GM23248 (cell line): ENCODE data around the gene TNFRSF11A.

Source experiments
- EZH2 ChIP-seq: fragments of 200-600 bp; sonication (generic); IDR thresholded peaks from 2 replicates; pipeline ENCODE4 v1.6.1; 2018; ENCODE audit warnings: antibody characterized with exemption, mild to moderate bottlenecking; ENCODE audit not compliant: insufficient read depth, poor library complexity, severe bottlenecking
- EZH2phosphoT487 ChIP-seq: fragments of 200-600 bp; sonication (generic); IDR thresholded peaks from 2 replicates; pipeline ENCODE4 v1.6.1; 2018; ENCODE audit warnings: antibody characterized with exemption, moderate library complexity, mild to moderate bottlenecking, low read depth; ENCODE audit not compliant: insufficient read depth

GRCh38 chr18:62325806-62326645 is 916 bp downstream of the TNFRSF11A start:
- TF ChIP-seq EZH2phosphoT487 (peak; percentile 53; the same call in 1 of the 2 replicates), EZH2 (peak; percentile 96)
